HG03457 (cell line): ENCODE data around the gene ARHGAP5.
A peak's percentile ranks its signal among the peaks of the same experiment; 100 is the strongest.

Experiments used
- ATAC-seq: cut with Tn5 transposase; IDR thresholded peaks from one replicate; pipeline ENCODE4 v1.9.1; 2021; ENCODE audit warnings: moderate number of reproducible peaks; ENCODE audit not compliant: unreplicated experiment

ARHGAP5 gene

GRCh38 chr14:32074887-32075572 is 2.1 kb upstream of the ARHGAP5 start:
- ATAC-seq: no peak

DNA sequence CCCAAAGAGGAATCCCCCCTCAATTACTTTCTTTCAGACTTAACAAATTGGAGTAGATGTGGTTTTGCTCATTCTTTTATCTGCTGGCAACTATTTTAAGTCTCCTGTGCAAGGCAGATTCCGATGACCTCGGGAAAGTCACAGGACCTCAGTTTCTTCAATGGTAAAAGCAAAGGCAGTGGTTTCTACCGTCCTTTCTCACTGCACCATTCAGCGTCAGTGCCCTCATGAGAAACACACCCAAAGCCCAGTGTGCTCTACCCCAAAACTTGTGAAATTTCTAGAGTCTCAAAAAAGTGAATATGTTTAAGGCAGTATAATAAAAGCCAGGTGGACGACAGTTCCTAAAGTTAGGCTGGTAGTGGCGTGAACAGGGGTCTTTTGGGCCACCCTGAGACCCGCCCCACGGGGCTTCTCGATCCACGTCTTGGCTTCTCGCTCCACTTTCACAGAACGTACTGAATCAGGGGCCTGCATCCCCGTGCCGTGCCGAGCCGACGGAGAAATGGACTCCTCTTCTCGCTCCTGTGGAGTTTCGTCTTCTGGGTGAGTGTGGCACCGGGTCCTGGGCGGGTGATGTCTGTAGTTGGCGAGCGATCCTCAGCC is 1.3 kb upstream of the ARHGAP5 start:
- ATAC-seq: peak; percentile 24

- peak; percentile 44 for ATAC-seq
Observed at GRCh38 chr14:32076278-32077080, 625 bp upstream of the ARHGAP5 start.

- ATAC-seq: no peak
Observed at GRCh38 chr14:32078023-32078857, 1.1 kb downstream of the ARHGAP5 start.

- no peak for ATAC-seq
Observed at GRCh38 chr14:32078858-32079216, 1.7 kb downstream of the ARHGAP5 start.

DNA sequence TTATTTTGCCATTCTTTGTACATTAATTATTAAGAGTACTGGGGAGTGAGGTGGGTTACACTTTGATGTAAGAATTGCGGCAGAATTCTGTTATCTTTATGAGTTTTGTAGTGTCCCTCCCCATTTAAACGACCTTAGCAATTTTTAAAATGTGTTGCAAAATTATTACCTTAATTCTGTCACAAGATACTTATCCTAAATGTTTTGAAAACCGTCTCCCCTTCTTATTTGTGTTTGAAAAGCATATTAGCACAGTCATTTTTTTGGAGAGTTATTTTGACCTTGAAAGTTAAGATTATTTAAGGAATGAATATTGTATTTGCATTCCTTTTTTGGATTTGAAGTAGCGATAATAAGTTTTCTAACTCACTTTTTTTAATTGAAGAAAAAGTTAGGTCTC is 2.2 kb downstream of the ARHGAP5 start:
- ATAC-seq: no peak

GRCh38 chr14:32080001-32080510 is 3.0 kb downstream of the ARHGAP5 start:
- no peak for ATAC-seq

DNA sequence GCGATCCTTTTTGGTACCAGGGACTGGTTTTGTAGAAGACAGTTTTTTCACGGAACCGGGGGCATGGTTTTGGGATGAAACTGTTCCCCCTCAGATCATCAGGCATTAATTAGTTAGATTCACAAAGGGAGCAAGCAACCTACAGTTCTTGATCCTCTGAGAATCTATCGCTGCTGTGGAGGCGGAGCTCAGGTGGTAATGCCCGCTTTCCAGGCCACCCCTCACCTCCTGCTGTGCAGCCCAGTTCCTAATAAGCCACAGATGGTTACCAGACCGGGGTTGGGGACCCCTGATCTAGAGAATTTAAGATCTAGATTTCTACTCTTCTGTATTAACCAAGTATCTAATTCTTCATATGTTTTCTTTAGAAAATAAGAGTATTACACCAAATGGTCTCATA is 4.8 kb downstream of the ARHGAP5 start:
- ATAC-seq: no peak

- no peak for ATAC-seq
Observed at GRCh38 chr14:32083315-32083624, 6.2 kb downstream of the ARHGAP5 start.

- ATAC-seq: no peak
Observed at GRCh38 chr14:32083789-32084188, 6.7 kb downstream of the ARHGAP5 start.

- ATAC-seq: no peak
Observed at GRCh38 chr14:32085182-32085844, 8.2 kb downstream of the ARHGAP5 start.

GRCh38 chr14:32085845-32086383 is 8.8 kb downstream of the ARHGAP5 start:
- ATAC-seq: no peak

DNA sequence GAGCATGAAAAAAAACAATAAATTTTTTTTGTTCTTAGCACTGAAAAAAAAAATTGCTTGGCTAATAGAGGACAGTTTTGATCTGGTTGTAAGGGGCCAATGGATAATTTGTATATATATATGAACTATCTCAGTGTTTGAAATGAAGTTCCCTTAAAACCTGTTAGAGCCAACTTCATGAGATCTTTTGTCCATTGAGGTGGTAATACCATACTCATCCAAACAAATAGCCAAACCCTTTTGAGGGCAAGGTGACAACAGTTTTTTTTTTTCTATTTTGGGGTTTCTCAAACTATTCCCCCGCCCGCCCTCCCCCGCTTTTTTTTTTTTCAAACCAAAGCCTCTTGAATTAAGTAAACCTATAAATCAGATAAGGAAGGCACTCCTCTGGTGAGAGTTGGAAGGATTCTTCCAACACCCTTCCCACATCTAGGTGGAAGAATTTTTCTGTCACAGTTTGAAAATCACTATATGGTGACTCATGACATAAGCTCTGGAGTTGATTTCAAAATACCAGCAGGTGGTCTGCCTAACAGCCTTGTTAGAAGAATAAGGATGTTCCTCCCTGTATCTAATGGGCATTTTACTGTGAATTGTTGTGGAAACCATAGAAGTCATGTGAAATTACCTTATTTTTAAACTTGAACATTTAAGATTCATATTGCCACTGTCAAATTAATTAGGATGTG is 10.2 kb downstream of the ARHGAP5 start:
- ATAC-seq: no peak

GRCh38 chr14:32087907-32088306 is 10.8 kb downstream of the ARHGAP5 start:
- no peak for ATAC-seq

GRCh38 chr14:32090686-32091085 is 13.6 kb downstream of the ARHGAP5 start:
- ATAC-seq: no peak

GRCh38 chr14:32099473-32099872 is 22.4 kb downstream of the ARHGAP5 start:
- ATAC-seq: no peak

GRCh38 chr14:32100175-32100574 is 23.1 kb downstream of the ARHGAP5 start:
- ATAC-seq: no peak

- no peak for ATAC-seq
Observed at GRCh38 chr14:32102152-32102787, 25.2 kb downstream of the ARHGAP5 start.

GRCh38 chr14:32102968-32103367 is 25.9 kb downstream of the ARHGAP5 start:
- ATAC-seq: no peak
